Testis (tissue), 2 donors: ENCODE data around the gene RPP25L.

Experiments used
- POLR2A ChIP-seq: fragments of 450-650 bp; IDR thresholded peaks from one replicate; pipeline ENCODE4 v1.6.1; 2017; ENCODE audit warnings: antibody characterized with exemption, mild to moderate bottlenecking, moderate library complexity
- TF ChIP-seq, protein P1 (sequence below), 3 experiments: fragments of 450-650 bp in 2 of 3; fragments of 200-600 bp in 1 of 3; sonication (generic) in 1 of 3; IDR thresholded peaks; one replicate each; pipeline ENCODE4 v1.5.1; 2016 to 2019; ENCODE audit warnings: antibody characterized with exemption in 3 of 3, mild to moderate bottlenecking in 2 of 3, moderate library complexity in 1 of 3

- TF ChIP-seq, protein P1, sequence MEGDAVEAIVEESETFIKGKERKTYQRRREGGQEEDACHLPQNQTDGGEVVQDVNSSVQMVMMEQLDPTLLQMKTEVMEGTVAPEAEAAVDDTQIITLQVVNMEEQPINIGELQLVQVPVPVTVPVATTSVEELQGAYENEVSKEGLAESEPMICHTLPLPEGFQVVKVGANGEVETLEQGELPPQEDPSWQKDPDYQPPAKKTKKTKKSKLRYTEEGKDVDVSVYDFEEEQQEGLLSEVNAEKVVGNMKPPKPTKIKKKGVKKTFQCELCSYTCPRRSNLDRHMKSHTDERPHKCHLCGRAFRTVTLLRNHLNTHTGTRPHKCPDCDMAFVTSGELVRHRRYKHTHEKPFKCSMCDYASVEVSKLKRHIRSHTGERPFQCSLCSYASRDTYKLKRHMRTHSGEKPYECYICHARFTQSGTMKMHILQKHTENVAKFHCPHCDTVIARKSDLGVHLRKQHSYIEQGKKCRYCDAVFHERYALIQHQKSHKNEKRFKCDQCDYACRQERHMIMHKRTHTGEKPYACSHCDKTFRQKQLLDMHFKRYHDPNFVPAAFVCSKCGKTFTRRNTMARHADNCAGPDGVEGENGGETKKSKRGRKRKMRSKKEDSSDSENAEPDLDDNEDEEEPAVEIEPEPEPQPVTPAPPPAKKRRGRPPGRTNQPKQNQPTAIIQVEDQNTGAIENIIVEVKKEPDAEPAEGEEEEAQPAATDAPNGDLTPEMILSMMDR (IDR thresholded peaks at IDR 0.05): no peak
- no peak for TF ChIP-seq POLR2A
Observed at GRCh38 chr9:34575241-34575640, 36.7 kb downstream of the RPP25L start.
